ENCODE data around the gene SLC9A3. TPM values are rescaled to one million over a fixed set of nuclear protein-coding genes. Genes with fewer than 3 reads are reported as not detected.

SLC9A3 gene
- total RNA-seq, 1 donor from 2014 or later: 0.81 TPM

DNA sequence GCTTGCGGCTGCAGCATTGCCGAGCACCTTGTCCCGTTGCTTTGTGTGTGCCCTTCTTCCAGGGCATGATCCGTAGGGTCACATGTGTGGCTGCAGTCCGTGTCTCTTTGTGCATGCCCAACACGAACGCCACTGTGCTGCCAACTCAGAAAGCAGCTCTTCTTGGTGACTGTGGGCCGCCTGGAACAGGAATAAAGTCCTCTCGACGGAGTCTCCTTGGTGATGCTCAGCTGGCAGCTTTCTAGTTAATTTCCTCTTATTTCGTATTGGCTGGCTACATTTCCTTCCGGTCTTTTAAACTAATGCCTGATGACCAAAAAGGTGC, 75.5 kb downstream of the SLC9A3 start:
- no peak for DNase-seq (ENCODE audit: low spot score)
- no peak for ATAC-seq

DNA sequence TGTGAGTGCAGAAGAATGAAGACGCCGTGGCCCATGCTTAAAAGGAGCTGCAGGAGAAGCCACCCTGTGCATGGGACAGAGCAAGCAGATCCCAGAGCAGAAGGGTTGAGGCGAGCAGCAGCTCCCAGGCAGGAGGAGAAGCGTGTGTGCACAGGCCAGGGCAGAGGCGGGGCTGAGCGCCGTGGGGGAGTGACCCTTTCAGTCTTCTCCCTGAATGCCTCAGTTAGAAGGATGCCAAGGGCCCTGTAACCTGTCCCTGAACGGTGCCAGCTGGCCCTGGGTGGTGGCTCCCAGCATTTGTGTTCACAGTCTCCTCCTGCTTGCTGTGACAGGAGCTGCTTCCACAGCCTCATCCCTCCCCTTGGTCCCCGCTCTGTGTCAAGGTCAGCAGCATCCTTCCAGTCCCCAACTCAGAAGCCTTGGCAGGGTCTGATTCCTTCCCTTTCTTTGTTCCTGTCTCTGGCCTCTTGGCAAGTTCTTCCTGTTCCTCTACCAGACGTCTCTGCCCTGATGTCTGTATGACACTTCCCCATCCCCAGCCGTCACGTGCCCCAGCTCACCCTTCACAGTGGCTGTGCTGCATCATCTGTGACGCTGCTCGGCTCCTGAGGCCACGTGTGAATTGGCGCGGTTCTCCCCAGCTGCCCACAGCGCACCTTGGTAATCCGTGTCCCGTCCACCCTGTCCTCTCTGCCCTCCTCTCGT, 76.0 kb downstream of the SLC9A3 start:
- peak; percentile 50 for DNase-seq (ENCODE audit: low spot score)
- peak; percentile 38 for ATAC-seq

GRCh38 chr5:447501-447900, 76.7 kb downstream of the SLC9A3 start:
- ATAC-seq (no peak), DNase-seq (ENCODE audit: low spot score) (peak; percentile 38)

- DNase-seq (ENCODE audit: low spot score): peak; percentile 32
These were observed 77.4 kb downstream of the SLC9A3 start for GRCh38 chr5:446883-447263.

GRCh38 chr5:446066-446882, 78.0 kb downstream of the SLC9A3 start:
- DNase-seq (ENCODE audit: low spot score) (peak; percentile 29), ATAC-seq (no peak)

More at GRCh38 chr5:446883-447263, 77.4 kb downstream of the SLC9A3 start:
- peak; percentile 52 for ATAC-seq

DNA sequence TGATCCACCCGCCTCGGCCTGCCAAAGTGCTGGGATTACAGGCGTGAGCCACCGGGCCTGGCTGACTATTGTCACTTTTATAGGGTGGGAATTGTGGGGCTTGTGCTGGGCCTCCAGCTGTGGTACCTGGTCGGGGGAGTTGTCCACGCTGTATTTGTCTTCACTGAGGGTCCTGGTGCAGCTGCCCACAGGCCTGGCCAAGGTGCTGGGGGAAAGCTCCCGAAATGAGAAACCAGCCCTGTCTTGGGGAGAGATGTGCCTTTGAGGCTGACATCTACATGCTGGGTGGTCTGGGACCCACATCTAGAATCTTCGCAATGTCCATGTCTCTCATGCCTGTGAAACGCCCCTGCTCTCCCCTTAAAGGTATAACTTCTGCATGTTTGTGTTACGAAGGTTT, 78.7 kb downstream of the SLC9A3 start:
- DNase-seq (ENCODE audit: low spot score) (peak; percentile 28), ATAC-seq (no peak)

DNA sequence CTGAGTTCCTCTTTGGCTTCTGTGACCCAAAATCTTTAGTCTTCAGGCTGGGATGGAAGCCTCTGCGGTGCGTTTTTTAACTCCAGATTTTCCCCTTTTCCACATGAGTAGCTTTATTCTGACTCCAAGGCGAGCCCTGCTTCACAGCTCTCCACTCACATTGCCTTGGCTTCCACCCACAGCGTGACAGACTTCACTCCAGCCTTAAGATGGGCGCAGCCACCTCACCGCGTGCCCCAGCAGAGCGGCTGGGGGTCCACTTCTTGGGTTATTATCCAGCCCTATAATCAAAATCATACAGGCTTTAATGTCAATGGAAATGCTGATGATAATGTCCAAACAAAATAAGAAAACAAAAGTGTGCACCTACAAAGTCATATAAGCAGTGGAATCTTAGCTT, 80.0 kb downstream of the SLC9A3 start:
- ATAC-seq: no peak
- no peak for DNase-seq (ENCODE audit: low spot score)

DNA sequence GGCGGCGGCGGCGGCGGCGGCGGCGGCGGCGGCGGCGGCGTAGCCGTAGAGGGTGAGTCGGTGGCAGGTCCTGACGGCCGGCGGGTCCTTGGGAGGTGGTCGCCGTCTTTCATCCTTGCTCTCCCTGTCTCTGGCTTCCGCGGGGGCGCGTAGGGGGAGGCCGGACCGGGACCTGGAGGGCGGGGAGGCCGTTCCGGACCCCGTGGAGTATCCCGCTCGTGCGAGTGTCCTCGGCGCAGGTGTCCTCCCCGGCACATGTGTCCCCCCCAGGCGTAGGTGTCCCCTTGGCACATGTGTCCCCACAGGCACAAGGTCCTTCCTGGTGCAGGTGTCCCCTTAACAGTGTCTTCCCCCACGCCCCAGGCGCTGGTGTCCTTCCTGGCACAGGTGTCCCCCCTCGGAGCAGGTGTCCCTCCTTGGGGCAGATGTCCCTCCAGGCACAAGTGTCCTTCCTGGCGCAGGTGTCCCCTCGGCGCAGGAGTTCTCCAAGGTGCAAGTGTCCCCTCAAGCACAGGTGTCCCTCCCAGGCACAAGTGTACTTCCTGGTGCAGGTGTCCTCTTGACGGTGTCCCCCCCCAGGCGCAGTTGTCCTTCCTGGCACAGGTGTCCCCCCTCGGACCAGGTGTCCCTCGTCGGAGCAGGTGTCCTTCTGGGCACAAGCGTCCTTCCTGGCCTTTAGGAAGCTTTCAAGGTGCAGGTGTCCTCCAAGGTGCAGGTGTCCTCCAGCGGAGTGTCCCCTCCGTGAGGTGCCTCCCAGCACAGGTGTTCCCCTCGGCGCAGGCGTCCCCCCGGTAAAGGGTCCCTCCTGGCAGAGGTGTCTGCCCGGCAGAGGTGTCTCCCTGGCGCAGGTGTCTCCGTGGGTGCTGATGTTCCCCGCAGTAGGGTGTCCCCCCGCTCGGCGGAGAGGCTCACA, 80.8 kb downstream of the SLC9A3 start:
- ATAC-seq: peak; percentile 31
- DNase-seq (ENCODE audit: low spot score): peak; percentile 45

GRCh38 chr5:442335-443238, 81.7 kb downstream of the SLC9A3 start, which contains the start of gene EXOC3:
Gene EXOC3, plus strand, starts transcription at chr5:443176. Its CDS starts 3,030 bp downstream, at chr5:446206.
- DNase-seq (ENCODE audit: low spot score) (peak; percentile 78), ATAC-seq (peak; percentile 95)

- DNase-seq (ENCODE audit: low spot score) (no peak), ATAC-seq (no peak)
These were observed 82.3 kb downstream of the SLC9A3 start for GRCh38 chr5:441996-442334.

DNA sequence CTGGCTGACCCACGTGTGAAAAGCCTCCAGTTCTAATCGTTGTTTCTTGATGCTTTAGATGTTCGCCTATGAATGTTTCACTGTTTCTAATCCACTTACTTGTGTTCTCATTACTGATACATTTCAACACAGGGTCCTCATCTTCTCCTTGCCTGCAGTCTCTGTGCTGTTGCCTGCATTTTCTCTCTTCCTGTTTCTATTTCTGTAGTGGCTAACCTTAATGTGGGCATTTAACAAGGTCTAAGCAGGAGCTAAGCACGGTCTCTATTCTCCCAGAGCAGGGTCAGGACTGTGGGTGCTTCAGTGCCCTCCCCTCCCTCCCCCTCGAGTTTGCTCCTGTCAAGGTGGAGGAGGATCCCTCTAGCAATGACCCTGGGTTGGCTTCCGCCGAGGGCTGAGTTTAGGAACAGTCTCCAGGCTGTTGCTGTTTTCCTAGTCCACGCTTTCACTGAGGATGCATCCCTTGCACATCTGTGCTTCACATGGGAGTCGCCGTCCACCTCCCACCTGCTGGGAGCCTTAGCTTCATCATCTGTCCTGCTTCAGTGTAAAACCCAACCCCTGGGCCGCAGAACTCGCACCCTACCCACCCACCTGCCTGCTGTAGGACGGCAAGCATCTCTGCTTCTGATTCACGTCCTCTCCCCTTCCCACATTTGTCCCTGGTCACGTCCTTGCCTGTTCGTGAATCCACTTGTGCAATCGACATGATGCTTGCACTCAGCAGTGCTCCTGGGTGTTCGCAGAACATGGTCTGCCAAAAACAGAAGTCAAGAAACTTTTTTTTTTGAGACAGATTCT, 83.6 kb downstream of the SLC9A3 start:
- ATAC-seq: no peak
- no peak for DNase-seq (ENCODE audit: low spot score)

DNA sequence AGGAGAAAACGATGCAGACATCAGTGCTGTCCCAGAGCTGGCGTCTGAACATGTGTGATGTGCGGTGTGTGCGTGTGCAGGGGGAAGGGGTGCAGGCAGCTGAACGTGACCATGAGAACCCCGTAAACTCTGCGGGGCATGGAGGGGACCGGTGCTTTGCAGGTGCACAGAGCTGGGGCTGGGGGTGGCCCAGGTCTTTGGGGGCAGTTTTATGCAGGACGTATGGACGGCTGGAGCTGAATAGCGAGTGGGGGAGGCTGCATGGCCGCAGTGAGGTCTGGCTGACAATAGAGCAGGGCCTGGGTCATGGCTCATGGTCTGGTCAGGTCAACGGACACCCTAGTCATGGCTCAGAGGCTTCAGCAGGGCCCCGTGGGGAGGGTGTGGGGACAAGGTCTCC, 84.6 kb downstream of the SLC9A3 start:
- ATAC-seq (no peak), DNase-seq (ENCODE audit: low spot score) (no peak)

DNA sequence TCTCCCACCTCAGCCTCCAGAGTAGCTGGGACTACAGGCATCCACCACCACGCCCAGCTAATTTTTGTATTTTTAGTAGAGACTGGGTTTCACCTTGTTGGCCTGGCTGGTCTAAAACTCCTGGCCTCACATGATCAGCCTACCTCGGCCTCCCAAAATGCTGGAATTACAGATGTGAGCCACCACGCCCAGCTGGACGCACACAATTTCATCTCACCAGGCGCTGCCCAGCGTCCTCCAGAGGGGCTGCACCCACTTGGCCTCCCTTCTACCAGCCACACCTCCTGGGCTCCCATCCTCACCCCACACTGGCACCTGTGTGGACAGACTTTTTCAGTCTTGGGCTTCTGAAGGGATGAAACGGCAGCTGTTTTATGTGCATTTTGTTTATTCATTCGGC, 85.1 kb downstream of the SLC9A3 start:
- DNase-seq (ENCODE audit: low spot score) (no peak), ATAC-seq (no peak)

GRCh38 chr5:438481-438981, 85.7 kb downstream of the SLC9A3 start:
- DNase-seq (ENCODE audit: low spot score) (no peak), ATAC-seq (no peak)

GRCh38 chr5:437281-437771, 86.9 kb downstream of the SLC9A3 start:
- no peak for DNase-seq (ENCODE audit: low spot score)
- no peak for ATAC-seq

DNA sequence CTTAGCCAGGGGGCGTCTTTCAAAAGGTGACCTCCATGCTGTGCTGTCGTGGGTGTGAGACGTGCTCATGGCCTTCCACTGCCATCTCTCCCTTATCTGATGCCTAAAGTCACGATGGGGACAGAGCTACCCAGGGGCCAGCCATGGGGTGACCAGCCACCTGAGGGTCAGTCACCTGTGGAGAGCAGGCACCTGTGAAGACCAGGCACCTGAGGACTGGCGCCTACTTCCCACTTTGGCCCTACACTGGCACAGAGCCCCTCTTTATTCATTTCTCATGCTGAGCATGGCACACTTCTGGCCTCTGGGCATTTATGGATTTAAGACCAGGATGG, 87.6 kb downstream of the SLC9A3 start:
- ATAC-seq (no peak), DNase-seq (ENCODE audit: low spot score) (no peak)

GRCh38 chr5:435961-436640, 88.1 kb downstream of the SLC9A3 start:
- DNase-seq (ENCODE audit: low spot score) (peak; percentile 43), ATAC-seq (peak; percentile 81)

- no peak for ATAC-seq
- peak; percentile 39 for DNase-seq (ENCODE audit: low spot score)
These were observed 89.0 kb downstream of the SLC9A3 start for GRCh38 chr5:435156-435790.
